Eye (tissue), 1 donor: ENCODE measurements around the gene PPP3R1.
"Not testable (repeated sequence)": the region's sequence is repeated elsewhere in the genome, so short reads cannot be mapped to it uniquely, and the experiment has no call there.

Experiments used
- DNase-seq: peaks from one replicate; pipeline ENCODE4 v3.0.0-alpha.2; 2015

PPP3R1 gene

GRCh38 chr2:68185541-68186164 is 66.7 kb downstream of the PPP3R1 start:
- peak; percentile 53 for DNase-seq

DNA sequence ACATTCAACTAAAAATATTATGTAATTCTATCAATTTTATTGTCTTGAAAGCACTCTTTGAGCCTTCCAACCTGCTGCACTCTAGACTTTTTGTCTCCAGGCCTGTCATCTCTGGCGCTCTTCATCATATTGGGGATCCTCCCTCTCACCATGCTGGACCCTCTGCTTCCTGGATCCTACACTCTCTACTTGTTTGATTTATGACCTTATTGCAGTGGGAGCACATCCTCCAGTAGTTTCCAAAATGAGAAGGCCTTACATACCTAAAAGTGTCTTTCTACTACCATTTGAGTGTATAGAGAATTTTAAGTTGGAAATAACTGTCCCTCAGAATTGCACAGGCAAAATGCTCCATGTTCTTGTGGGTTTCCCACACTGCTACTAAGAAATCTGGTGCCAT is 69.4 kb downstream of the PPP3R1 start:
- no peak for DNase-seq

DNA sequence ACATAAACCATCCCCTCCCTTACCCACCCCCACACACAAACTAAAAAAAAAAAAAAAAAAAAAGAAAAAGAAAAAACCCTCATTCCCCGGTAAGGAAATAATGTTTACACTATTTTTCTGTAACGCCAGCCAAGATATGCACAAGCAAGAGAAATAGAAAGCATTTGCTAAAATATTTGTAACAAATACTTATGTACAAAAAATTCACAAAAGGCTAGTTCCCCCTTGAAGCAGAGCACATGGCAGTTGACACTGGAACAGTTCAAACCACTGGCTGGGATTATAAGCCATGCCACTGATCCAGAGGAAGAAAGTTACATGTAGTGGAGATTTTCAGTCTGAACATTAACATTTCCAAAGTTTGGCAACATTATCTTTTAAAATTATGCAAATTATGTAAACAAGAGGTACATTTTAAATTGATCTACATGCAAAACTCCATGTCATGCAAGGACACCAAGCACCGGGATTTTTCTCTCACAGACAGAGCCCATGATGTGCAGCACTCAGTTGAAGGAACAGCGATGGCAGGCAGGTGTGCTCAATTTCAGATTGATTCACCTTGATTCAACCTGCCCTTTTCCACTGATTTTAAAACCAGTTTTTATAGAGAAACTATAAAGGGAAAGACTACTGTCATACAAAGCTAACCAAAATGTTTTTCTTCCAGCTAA is 73.2 kb downstream of the PPP3R1 start:
- DNase-seq: no peak

- no peak for DNase-seq
Measured at GRCh38 chr2:68178432-68178831, 73.9 kb downstream of the PPP3R1 start.

GRCh38 chr2:68177541-68177940 is 74.8 kb downstream of the PPP3R1 start:
- no peak for DNase-seq

DNA sequence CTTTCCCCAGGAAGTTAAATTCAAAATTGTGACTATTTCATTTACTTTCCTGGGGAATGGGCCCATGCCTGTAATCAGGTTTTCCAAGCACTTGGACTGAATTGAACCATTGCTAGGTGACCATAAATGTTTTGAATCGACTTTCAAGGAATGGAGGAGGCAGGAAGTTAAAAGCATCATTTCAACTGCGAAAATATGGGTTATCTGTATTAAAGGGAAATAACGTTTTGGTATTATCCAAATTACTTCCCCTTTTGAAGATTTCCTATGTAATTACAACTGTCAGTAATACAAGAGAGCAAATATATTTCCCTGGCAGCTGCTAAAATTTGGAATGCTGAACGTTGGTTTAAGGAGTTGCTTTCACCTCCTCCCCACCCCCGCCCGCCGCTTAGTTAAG is 75.7 kb downstream of the PPP3R1 start:
- no peak for DNase-seq

DNA sequence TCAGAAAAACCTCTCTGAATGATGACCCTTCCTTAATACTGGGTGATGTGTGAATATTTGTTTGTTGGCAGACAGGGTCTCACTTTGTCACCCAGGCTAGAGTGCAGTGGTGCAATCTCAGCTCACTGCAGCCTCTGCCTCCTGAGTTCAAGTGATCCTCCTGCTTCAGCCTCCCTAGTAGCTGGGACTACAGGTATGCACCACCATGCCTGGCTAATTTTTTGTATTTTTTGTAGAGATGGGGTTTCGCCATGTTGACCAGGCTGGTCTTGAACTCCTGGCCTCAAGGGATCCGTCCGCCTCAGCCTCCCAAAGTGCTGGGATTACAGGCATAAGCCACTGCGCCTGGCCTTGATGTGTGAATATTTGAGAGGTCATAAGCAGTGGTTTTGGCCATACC is 77.1 kb downstream of the PPP3R1 start:
- DNase-seq: not testable (repeated sequence)

DNA sequence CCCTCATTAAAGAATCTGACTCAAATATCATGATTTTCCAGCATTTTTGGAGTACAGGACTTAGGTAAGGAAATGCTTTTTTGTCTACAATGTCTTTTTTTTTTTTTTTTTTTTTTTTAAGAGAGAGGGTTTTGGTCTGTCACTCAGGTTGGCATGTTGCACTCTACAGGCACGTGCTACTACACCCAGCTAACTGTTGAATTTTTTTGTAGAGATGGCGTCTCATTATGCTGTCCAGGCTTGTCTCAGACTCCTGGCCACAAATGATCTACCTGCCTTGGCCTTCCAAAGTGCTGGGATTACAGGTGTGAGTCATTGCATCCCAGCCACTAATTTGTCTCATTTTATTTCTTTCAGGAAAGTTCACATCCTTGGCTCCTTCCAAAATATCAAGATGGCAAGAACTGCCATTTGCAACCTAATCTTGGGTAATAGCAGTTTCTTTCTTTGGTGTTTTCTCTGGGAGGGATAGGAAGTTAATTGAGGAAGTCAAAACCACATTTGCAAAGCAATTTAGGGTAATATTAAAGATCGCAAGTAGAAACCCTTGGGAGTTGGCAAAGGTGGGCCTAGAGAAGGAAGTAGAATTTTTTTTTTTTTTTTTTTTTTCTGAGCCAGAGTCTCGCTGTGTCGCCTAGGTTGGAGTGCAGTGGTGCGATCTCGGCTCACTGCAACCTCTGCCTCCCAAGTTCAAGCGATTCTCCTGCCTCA is 79.2 kb downstream of the PPP3R1 start:
- no peak for DNase-seq

GRCh38 chr2:68172521-68172920 is 79.8 kb downstream of the PPP3R1 start:
- DNase-seq: no peak

- no peak for DNase-seq
Measured at GRCh38 chr2:68171684-68172083, 80.6 kb downstream of the PPP3R1 start.

DNA sequence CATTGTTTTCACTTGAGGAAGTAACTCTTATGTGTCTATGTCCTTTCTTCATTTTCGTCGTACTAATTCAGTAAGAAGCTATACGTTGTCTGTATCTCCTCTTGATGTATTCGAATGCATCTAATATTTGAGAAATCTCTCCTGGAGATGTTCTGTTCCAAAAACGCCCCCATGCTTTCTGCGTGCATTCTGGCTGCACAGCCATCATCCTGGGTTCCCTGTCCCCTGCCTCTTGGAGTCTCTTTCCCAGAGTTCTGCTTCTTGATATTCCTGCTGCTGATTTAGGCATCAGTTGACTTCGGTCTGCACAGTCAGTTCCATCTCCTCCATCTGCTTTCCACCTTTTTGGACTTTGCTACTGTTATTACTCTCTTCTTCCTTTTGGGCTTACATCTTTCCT is 81.2 kb downstream of the PPP3R1 start:
- DNase-seq: no peak

GRCh38 chr2:68169308-68169707 is 83.0 kb downstream of the PPP3R1 start:
- DNase-seq: no peak

DNA sequence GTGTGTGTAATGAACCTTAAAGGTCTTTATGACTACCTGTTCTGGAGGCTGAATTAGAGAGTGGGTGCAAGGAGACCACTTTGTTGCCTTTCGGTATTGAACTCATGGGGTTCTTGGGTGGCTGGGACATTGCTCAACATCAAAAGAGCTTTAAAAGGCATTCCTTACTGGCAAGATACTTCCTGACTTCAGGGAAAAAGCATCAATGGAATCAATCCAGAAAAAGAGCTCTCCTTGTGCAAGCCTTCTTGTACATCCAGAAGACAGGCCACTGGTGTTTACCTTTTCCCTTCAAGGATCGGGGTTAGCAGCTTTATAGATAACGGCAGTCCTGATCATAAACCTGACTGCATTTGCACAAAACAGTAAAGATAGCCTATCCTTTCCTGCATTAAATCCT is 85.1 kb downstream of the PPP3R1 start:
- no peak for DNase-seq

DNA sequence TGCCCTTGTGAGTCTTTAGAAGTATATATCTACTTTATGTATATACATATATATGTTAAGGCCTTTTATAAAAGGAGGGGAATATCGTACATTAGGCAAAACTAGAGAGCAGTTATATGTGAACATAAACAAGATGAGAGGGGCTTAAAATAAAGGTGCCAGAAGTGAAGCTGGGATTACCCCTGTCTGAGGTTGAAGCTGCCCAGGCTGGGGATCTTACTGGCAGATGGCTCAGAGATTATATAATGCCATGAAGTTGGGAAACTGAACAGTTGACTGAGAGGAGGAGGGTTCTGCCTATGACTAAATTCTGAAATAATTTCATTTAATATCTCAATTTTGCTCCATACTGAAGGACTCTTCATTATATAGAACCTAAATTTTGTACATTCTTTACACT is 88.7 kb downstream of the PPP3R1 start:
- DNase-seq: no peak

- no peak for DNase-seq
Measured at GRCh38 chr2:68158134-68158447, 94.2 kb downstream of the PPP3R1 start.

DNA sequence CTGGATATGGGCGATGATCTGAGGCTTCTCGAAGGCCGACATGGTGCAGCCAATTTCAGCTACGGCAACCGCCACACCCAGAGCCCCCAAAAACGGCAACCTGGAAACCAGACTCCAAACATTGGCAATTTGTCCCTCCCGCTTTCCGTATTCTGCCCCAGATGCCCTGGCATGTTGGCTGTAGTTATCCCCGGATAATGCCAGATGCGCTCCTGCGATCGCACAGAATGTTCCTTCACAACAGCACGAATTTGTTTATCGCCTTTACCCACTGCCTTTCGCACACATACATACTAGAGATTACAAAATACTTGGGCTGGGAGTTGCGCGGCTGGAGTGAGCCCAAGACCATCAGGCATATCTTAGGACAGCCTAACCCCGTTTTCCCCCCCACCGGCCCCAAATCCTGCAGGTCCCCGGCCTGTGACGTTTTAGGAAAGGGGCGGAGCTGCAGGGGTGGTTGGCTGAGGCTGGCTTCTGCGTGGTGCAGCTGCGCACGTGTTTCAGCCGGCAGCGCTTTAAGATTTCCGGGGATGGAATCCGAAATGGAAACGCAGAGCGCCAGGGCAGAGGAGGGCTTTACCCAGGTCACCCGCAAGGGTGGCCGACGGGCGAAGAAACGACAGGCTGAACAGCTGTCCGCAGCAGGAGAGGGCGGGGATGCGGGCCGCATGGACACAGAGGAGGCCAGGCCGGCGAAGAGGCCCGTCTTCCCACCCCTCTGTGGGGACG is 94.8 kb downstream of the PPP3R1 start, which contains the start of gene PNO1:
Gene PNO1, plus strand, starts transcription at position 487 of the 732 bp plus-strand sequence. Its CDS starts 47 bp downstream, at position 534.
- DNase-seq: peak; percentile 99

DNA sequence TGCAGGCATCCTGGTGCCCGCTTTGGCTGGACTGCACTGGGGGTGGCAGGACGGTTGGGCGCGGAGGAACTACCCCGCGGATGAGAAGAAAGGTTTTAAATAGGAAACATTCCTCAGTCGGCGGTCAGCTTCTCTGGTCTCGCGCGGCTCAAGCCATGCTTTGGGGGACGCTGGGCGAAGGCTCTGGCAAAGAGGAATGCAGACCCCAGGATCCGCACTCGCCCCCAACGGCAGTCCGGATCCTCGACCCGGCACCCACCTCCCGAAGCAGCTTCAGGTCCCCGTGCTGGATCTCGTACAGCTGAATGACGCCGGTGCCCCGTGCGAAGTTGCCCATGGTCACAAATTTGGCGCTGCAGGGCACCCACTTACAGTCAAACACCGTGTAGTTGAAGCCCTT is 95.3 kb downstream of the PPP3R1 start:
- no peak for DNase-seq

DNA sequence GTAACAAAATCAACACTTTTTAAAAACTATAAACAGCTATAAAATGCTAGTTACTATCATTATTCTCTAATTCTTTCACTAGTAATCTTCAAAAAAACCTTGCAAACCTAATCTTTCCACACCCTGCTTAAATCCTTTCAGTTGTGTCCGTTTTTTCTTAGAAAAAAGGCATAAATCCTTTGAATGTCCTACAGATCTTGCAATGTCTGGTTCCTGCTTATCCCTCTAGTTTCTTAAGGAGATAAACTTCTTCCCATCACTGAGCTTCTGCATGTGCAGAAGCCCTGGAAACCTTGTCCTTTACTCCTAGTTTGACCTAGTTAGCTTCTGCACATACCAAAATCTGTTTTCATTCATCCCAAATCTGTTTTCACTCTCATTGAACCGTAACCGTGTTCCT is 95.9 kb downstream of the PPP3R1 start:
- no peak for DNase-seq

GRCh38 chr2:68155618-68156017 is 96.7 kb downstream of the PPP3R1 start:
- DNase-seq: no peak

GRCh38 chr2:68152681-68153347 is 99.5 kb downstream of the PPP3R1 start:
- no peak for DNase-seq

DNA sequence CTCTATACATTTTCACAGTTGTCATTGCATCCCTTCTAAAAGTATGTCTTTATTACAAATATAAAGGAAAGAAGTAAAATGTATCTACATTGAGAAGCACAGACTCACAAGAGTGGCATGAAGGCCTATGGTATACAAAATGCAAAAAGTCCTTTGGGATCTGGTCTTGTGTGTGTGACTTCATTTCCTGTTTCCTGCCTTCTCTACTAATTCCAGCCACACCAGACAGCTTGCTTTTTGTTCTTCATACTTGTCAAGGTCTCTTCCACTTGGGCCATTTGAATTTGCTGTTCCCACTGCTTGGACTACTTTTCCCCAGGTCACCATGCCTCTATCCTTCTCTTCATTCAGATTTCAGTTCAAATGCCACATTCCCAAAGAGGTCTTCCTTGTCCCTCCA is 101.3 kb downstream of the PPP3R1 start:
- no peak for DNase-seq

GRCh38 chr2:68141875-68142274 is 110.5 kb downstream of the PPP3R1 start:
- no peak for DNase-seq
